ENCODE results near the gene DAPK3. TPM values are rescaled to one million over a fixed set of nuclear protein-coding genes. Genes with fewer than 3 reads are reported as not detected.

DAPK3 gene
- total RNA-seq, 1 experiment from 2014 or later = 58.6 TPM

DNA sequence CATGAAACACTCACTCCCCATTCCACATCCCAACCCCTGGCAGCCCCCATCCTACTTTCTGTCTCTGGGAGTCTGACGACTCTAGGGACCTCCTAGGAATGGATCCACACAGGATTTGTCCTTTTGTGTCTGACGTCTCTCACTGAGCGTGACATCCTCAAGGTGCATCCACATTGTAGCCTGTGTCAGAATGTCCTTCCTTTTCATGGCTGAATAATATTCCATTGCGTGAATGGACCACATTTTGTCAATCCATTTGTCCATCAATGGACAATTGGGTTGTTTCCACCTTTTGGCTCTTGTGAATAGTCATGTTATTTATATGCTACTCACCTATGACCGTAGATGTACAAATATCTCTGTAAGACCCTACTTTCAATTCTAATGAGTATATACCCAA lies 54.9 kb downstream of the DAPK3 start:
- Histone ChIP-seq H3K9me3 (peaks cover 4% of the 10 kb centered on the region; the same call in 1 of the 2 replicates), H3K27me3 (replicated peaks; ENCODE audit: control insufficient read depth, insufficient read depth, low read length) (no peaks in the 10 kb centered on the region), H3K4me3 (ENCODE audit: low read depth, low read length) (no peak overlapping the region), H3K36me3 (ENCODE audit: control insufficient read depth, insufficient read depth, low read length) (no peaks in the 10 kb centered on the region), H3K4me1 (no peaks in the 10 kb centered on the region)
- intact Hi-C loops (cut with micrococcal nuclease; ENCODE audit: unreplicated experiment) = no loop called here
- POLR2A ChIA-PET = no interaction called here
- no peak for DNase-seq
- TF ChIP-seq, protein P1, sequence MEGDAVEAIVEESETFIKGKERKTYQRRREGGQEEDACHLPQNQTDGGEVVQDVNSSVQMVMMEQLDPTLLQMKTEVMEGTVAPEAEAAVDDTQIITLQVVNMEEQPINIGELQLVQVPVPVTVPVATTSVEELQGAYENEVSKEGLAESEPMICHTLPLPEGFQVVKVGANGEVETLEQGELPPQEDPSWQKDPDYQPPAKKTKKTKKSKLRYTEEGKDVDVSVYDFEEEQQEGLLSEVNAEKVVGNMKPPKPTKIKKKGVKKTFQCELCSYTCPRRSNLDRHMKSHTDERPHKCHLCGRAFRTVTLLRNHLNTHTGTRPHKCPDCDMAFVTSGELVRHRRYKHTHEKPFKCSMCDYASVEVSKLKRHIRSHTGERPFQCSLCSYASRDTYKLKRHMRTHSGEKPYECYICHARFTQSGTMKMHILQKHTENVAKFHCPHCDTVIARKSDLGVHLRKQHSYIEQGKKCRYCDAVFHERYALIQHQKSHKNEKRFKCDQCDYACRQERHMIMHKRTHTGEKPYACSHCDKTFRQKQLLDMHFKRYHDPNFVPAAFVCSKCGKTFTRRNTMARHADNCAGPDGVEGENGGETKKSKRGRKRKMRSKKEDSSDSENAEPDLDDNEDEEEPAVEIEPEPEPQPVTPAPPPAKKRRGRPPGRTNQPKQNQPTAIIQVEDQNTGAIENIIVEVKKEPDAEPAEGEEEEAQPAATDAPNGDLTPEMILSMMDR (IDR thresholded peaks at IDR 0.05; ENCODE audit: insufficient read depth in 1 of 2, low read depth in 1 of 2, low read length in 1 of 2, severe bottlenecking in 1 of 2, unreplicated experiment in 1 of 2) = no peak
- Mint-ChIP-seq H3K4me1 (ENCODE audit: low read depth, unreplicated experiment) (no peaks in the 10 kb centered on the region), H3K4me3 (ENCODE audit: unreplicated experiment) (no peak overlapping the region), H3K36me3 (ENCODE audit: insufficient read depth, unreplicated experiment) (no peaks in the 10 kb centered on the region), H3K9me3 (ENCODE audit: unreplicated experiment) (no peaks in the 10 kb centered on the region), H3K27ac (ENCODE audit: unreplicated experiment) (no peak overlapping the region), H3K27me3 (ENCODE audit: insufficient read depth, unreplicated experiment) (peaks cover 3% of the 10 kb centered on the region)
- BruUV-seq (replicated peaks) = no TSS peak
- CTCF ChIA-PET = no interaction called here

DNA sequence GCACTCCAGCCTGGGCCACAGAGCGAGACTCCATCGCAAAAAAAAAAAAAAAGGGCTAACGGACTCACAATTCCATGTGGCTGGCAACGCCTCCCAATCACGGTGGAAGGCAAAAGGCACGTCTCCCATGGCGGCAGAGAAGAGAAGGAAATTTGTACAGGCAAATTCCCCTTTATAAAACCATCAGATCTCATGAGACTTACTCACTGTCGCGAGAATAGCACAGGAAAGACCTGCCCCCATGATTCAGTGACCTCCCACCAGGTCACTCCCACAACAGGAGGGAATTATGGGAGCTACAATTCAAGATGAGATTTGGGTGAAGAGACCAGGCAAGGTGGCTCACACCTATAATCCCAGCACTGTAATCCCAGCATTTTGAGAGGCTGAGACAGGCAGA lies 56.7 kb downstream of the DAPK3 start:
- Mint-ChIP-seq H3K27me3 (ENCODE audit: insufficient read depth, unreplicated experiment) (peaks cover 3% of the 10 kb centered on the region), H3K9me3 (ENCODE audit: unreplicated experiment) (no peaks in the 10 kb centered on the region), H3K27ac (ENCODE audit: unreplicated experiment) (no peak overlapping the region), H3K36me3 (ENCODE audit: insufficient read depth, unreplicated experiment) (no peaks in the 10 kb centered on the region), H3K4me1 (ENCODE audit: low read depth, unreplicated experiment) (no peaks in the 10 kb centered on the region), H3K4me3 (ENCODE audit: unreplicated experiment) (no peak overlapping the region)
- DNase-seq = no peak
- H3K4me3 ChIP-seq (ENCODE audit: low read depth, low read length) = no peak overlapping the region
- H3K36me3 ChIP-seq (ENCODE audit: control insufficient read depth, insufficient read depth, low read length) = no peaks in the 10 kb centered on the region
- H3K4me1 ChIP-seq = no peaks in the 10 kb centered on the region
- H3K27me3 ChIP-seq (replicated peaks; ENCODE audit: control insufficient read depth, insufficient read depth, low read length) = no peaks in the 10 kb centered on the region
- 0 out of 2 replicates have a peak, but pooled peaks cover 7% of the 10 kb centered on the region for H3K9me3 ChIP-seq
- BruUV-seq (replicated peaks) = no TSS peak
- TF ChIP-seq, protein P1 (IDR thresholded peaks at IDR 0.05; ENCODE audit: insufficient read depth in 1 of 2, low read depth in 1 of 2, low read length in 1 of 2, severe bottlenecking in 1 of 2, unreplicated experiment in 1 of 2) = no peak
- CTCF ChIA-PET = interaction anchor here (0.6 kb wide), 2 partner anchors 65 to 81 kb away, joined by 3 to 7 read pairs; no protein-coding TSS in a partner anchor
- POLR2A ChIA-PET = no interaction called here
- intact Hi-C loops (cut with micrococcal nuclease; ENCODE audit: unreplicated experiment) = no loop called here

- BruUV-seq (replicated peaks) = no TSS peak
- Mint-ChIP-seq H3K4me1 (ENCODE audit: low read depth, unreplicated experiment) (no peaks in the 10 kb centered on the region), H3K9me3 (ENCODE audit: unreplicated experiment) (no peaks in the 10 kb centered on the region), H3K27ac (ENCODE audit: unreplicated experiment) (no peak overlapping the region), H3K27me3 (ENCODE audit: insufficient read depth, unreplicated experiment) (peaks cover 5% of the 10 kb centered on the region), H3K4me3 (ENCODE audit: unreplicated experiment) (no peak overlapping the region), H3K36me3 (ENCODE audit: insufficient read depth, unreplicated experiment) (no peaks in the 10 kb centered on the region)
- no peaks in the 10 kb centered on the region for H3K4me1 ChIP-seq
- ChIA-PET CTCF (no interaction called here), POLR2A (no interaction called here)
- H3K9me3 ChIP-seq = 0 out of 2 replicates have a peak, but pooled peaks cover 7% of the 10 kb centered on the region
- no peak for DNase-seq
- TF ChIP-seq, protein P1 (IDR thresholded peaks at IDR 0.05; ENCODE audit: insufficient read depth in 1 of 2, low read depth in 1 of 2, low read length in 1 of 2, severe bottlenecking in 1 of 2, unreplicated experiment in 1 of 2) = no peak
- intact Hi-C loops (cut with micrococcal nuclease; ENCODE audit: unreplicated experiment) = no loop called here
- H3K27me3 ChIP-seq (replicated peaks; ENCODE audit: control insufficient read depth, insufficient read depth, low read length) = no peaks in the 10 kb centered on the region; the same call in 1 of the 2 replicates
- no peak overlapping the region for H3K4me3 ChIP-seq (ENCODE audit: low read depth, low read length)
- no peaks in the 10 kb centered on the region for H3K36me3 ChIP-seq (ENCODE audit: control insufficient read depth, insufficient read depth, low read length)
These were observed 60.8 kb downstream of the DAPK3 start for GRCh38 chr19:3910105-3910504.

Small RNA genes lying within 50 kb of the gene (microRNA-seq; reads per million reads assigned to microRNA genes)
- gene MIR637 = not detected

Other genes with a start within 250 kb of the DAPK3 start
- 22.1 and 23.5 TPM in 2 replicates for gene APBA3, start 209.4 kb downstream of the DAPK3 start, total RNA-seq (2022)
- 46.4 and 54.5 TPM in 2 replicates for gene MRPL54, start 208.4 kb downstream of the DAPK3 start, total RNA-seq (2022)
- gene RAX2, start 198.9 kb downstream of the DAPK3 start, total RNA-seq (2022) = not detected in 2 replicates
- 0.29 and 0.72 TPM in 2 replicates for gene MATK, start 184.7 kb downstream of the DAPK3 start, total RNA-seq (2022)
- not detected in 2 replicates for gene ZFR2, start 102.1 kb downstream of the DAPK3 start, total RNA-seq (2022)
- gene ATCAY, start 90.4 kb downstream of the DAPK3 start, total RNA-seq (2022) = not detected in 2 replicates
- not detected in 2 replicates for gene NMRK2, start 38.0 kb downstream of the DAPK3 start, total RNA-seq (2022)
- gene EEF2, start 14.4 kb upstream of the DAPK3 start, total RNA-seq (2022) = 2,154 and 2,157 TPM in 2 replicates
- gene PIAS4, start 36.6 kb upstream of the DAPK3 start, total RNA-seq (2022) = 43.3 and 45.7 TPM in 2 replicates
- gene ZBTB7A, start 95.8 kb upstream of the DAPK3 start, total RNA-seq (2022) = 11.9 and 14.7 TPM in 2 replicates
- 149 and 163 TPM in 2 replicates for gene MAP2K2, start 153.0 kb upstream of the DAPK3 start, total RNA-seq (2022)
- gene CREB3L3, start 182.5 kb upstream of the DAPK3 start, total RNA-seq (2022) = 1.1 and 2.3 TPM in 2 replicates
- 18.2 and 20.1 TPM in 2 replicates for gene SIRT6, start 211.5 kb upstream of the DAPK3 start, total RNA-seq (2022)
- gene ANKRD24, start 211.6 kb upstream of the DAPK3 start, total RNA-seq (2022) = 0.16 and 0.39 TPM in 2 replicates

Data from Caco-2 (cell line).